Hindlimb muscle (tissue), 1 donor: Measurements from ENCODE around the gene NR1I2. TPM values are rescaled to one million over a fixed set of nuclear protein-coding genes. Genes with fewer than 3 reads are reported as not detected.
A peak's percentile ranks its signal among the peaks of the same experiment; 100 is the strongest.

ENCODE experiments used
- DNase-seq: peaks from one replicate; pipeline ENCODE4 v3.0.0-alpha.2; 2013
- polyA plus RNA-seq: library from polyadenylated mRNA; unstranded; fragments of 120-200 nt; gene quantifications from one replicate; pipeline ENCODE4 v1.2.1, GENCODE V29; 2013; ENCODE audit not compliant: insufficient read length

The NR1I2 gene
- polyA plus RNA-seq, 1 donor: 0.43 TPM

DNA sequence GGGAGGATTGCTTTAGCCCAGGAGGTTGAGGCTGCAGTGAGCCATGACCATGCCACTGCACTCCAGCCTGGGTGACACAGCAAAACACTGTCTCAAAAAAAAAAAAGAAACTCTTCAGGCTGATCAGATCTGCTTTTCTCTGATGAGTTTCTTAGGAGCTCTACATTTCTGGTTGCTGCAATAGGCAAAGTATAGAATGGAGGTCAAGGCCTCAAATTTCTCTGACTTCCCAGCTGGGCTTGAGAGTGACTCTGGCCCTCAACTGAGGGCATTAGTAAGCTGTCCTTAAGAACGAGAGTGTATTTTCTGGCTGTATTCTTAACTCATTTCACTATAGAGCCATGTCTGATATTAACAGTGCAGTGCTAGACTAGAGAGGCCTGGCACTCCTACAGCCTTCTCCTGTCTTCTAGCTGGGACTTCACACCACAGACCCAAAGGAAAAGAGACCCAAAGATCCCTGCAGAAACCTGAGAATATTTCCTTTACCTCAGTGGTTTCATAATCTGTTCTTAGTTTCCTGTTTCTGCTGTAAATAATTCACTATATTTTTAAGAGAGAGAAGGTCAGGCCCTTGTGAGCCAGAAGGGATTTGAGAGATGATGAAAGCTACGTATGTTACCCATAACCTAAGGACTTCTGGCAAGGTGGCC lies 2.0 kb upstream of the NR1I2 start:
- DNase-seq: no peak

- DNase-seq: no peak
Observed at GRCh38 chr3:119782460-119782859, 559 bp downstream of the NR1I2 start.

DNA sequence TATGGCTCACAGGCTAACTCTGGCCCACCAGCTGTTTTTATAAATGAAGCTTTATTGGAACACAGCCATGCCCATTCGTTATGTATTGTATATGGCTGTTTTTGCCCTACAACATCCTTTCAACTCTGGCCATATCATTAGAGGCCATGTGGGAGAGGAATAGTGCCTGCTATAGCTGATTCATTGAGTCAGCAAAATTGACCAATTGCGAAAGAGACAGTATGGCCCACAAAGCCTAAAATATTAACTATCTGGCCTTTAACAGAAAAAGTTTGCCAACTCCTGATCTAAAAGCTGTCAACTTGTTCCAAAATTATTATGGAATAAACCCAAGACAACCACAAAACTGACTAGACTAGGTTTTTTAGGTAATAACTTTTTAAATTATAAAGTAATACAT lies 1.4 kb downstream of the NR1I2 start:
- DNase-seq: no peak

GRCh38 chr3:119783883-119784282 lies 2.0 kb downstream of the NR1I2 start:
- no peak for DNase-seq

- DNase-seq: no peak
Observed at GRCh38 chr3:119786409-119786808, 4.5 kb downstream of the NR1I2 start.

GRCh38 chr3:119790369-119790768 lies 8.5 kb downstream of the NR1I2 start:
- DNase-seq: no peak

- no peak for DNase-seq
Observed at GRCh38 chr3:119792270-119792669, 10.4 kb downstream of the NR1I2 start.

- no peak for DNase-seq
Observed at GRCh38 chr3:119794401-119794800, 12.5 kb downstream of the NR1I2 start.

DNA sequence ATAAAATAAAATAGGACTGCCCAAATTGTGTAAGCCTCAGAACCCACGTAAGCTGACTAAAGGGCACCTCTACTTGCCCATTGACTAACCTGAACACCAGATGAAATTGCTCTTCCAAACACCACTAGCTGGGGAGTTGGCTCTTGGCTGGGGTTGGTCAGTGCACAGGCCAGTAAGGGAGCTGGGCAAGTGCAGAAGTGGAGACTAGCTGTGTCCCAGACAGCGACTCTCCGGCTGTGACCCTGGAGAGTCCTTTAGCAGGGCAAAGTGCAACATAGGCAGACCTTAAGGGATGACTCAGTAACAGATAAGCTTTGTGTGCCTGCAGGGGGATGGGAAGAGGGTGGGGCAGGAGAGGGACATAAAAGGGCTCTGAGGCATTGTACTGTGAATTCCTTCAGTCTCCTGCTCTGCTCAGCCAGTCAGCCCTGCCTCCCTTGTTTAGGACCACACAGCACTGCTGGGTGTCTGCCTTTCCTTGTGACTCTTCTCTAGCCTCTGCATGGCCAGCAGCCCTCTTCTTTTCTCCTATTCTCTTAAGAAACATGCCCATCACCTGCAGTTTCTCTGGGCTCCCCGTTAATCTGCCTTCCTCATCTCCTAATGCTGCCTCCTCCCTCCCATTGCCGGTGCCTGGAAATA lies 13.2 kb downstream of the NR1I2 start:
- no peak for DNase-seq

DNA sequence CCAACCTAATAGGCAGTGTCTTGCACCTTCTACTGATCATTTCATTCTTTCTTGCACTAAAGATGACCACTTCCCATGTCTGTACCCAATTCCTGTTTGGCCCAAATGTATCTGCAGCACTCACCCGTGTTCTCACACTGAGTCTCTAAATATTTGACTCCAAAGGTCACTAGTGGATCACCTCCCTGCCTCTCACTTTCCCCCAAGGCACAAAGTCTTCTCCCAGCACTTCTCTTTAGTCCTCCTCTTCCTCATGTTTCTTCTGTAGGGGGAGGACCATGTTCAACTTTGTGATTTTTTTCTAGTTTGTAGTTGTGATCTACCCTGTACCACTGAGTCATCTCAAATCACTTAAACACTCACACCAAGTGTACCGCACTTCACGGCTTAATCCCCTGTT lies 13.9 kb downstream of the NR1I2 start:
- no peak for DNase-seq

DNA sequence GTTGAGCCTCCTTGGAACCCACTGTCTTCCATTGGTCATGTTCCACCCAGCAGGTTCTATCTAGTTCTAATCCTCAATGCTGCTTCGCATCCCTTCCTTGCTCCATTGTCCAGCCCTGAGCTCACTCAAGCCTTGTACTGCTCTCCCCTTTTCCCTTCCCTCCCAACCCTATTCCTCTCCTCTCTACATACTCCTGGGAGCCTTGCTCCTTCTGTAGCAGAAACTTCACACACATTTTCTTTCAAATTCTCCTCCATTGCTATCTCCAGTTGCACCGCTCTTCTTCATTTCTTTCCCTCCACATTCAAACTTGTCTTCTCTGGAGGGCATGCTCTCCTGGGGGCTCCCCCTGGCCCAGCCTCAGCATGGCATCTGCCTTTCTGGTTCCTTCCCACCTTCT lies 14.5 kb downstream of the NR1I2 start:
- DNase-seq: no peak

DNA sequence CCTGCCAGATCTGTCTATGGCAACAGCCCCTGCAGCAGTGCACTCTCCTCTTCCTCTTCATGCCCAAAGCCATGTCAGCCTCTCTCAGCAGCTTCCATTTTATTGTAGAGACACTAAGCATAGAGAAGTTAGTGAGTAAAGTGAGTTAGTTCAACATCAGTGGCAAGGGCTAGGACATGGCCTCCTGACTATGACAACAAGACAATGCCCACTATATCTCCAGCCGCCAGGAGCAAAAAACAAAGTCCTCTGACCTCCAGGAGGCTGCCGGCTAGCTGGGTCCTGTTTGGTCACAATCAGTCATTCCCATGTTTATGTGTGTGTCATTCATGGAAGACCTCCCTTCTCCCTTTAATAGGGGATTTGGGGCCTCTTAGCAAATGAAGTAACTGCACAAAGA lies 14.9 kb downstream of the NR1I2 start:
- DNase-seq: no peak

- no peak for DNase-seq
Observed at GRCh38 chr3:119800844-119801243, 18.9 kb downstream of the NR1I2 start.

DNA sequence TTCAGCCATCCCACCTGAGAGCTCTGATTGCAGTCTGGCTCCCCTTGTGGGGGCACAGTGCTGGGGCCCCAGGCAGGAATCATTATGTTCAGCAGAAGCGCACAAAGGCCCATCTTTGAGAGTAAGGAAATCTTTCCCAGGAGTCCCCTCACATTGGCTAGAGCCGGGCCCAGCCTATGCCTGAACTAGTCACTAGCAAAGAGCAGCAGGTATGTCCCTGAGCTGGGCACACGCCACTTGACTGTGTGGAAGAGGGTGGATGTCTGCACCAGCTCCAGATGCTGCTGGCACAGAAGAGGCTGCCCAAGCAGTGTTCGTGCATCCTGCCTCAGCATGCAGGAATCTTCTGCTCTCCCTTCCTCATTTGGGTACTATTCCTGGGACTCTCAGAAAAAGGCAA lies 26.3 kb downstream of the NR1I2 start:
- no peak for DNase-seq

DNA sequence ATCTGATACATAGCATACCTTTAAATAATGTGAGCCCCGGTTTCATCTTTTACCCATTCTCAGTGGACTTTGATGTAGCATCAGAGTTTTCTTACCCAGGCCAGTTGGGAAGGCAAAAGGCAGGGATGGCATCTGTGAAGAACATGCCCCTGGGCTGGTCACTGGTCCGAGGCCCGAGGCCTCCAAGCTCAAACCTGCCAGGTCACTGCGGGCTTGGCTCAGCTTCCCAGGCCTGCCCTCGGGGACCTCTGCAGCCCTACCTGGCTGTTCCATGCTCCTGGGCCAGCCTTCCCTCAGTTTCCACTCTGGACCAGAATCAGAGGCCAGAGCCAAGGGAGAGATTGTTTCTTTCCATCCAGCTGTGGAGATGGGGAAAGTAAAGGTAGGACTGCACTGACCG lies 26.9 kb downstream of the NR1I2 start:
- no peak for DNase-seq

GRCh38 chr3:119809249-119810017 lies 27.5 kb downstream of the NR1I2 start:
- no peak for DNase-seq

- peak; percentile 19 for DNase-seq
Observed at GRCh38 chr3:119810018-119810435, 28.1 kb downstream of the NR1I2 start.

DNA sequence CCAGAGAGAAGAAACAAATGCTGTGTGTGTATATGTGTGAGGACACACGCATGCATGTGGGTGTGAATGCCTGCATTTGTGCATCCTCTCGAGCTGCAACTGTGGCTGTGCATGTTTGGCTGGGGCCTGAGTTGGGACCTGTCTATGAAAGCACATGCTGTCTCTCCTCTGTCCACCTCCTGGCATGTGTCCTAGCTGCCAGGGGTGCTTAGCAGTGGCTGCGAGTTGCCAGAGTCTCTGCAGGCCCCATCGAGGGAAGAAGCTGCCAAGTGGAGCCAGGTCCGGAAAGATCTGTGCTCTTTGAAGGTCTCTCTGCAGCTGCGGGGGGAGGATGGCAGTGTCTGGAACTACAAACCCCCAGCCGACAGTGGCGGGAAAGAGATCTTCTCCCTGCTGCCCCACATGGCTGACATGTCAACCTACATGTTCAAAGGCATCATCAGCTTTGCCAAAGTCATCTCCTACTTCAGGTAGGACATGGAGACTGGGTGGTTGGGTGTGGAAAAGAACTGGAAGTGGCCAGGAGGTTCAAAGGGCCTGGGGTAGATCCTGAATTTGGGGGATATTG lies 30.7 kb downstream of the NR1I2 start:
- no peak for DNase-seq

GRCh38 chr3:119815716-119816115 lies 33.8 kb downstream of the NR1I2 start:
- no peak for DNase-seq

GRCh38 chr3:119817071-119817470 lies 35.2 kb downstream of the NR1I2 start:
- no peak for DNase-seq

DNA sequence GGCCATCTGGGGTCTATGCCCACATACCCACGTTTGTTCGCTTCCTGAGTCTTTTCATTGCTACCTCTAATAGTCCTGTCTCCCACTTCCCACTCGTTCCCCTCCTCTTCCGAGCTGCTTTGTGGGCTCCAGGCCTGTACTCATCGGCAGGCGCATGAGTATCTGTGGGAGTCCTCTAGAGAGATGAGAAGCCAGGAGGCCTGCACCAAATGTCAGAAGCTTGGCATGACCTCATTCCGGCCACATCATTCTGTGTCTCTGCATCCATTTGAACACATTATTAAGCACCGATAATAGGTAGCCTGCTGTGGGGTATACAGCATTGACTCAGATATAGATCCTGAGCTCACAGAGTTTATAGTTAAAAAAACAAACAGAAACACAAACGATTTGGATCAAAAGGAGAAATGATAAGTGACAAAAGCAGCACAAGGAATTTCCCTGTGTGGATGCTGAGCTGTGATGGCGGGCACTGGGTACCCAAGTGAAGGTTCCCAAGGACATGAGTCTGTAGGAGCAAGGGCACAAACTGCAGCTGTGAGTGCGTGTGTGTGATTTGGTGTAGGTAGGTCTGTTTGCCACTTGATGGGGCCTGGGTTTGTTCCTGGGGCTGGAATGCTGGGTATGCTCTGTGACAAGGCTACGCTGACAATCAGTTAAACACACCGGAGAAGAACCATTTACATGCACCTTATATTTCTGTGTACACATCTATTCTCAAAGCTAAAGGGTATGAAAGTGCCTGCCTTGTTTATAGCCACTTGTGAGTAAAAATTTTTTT lies 35.9 kb downstream of the NR1I2 start:
- DNase-seq: no peak

DNA sequence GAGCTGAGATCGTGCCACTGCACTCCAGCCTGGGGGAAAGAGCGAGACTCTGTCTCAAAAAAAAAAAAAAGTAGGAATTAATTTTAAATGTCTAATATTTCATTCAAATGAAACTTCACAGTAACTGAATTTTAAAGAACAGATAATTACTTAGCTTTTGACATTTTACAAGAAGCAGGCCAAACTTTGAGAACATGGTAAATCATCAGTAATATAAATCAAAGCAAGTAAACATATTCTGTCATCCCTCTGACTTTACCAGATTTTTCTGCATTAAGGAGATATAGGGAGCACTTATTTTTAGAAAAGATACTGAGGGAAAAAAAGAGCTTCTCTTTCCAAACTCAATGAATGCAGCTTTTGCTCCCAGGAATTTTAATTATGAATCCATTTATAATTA lies 37.0 kb downstream of the NR1I2 start:
- DNase-seq: no peak

DNA sequence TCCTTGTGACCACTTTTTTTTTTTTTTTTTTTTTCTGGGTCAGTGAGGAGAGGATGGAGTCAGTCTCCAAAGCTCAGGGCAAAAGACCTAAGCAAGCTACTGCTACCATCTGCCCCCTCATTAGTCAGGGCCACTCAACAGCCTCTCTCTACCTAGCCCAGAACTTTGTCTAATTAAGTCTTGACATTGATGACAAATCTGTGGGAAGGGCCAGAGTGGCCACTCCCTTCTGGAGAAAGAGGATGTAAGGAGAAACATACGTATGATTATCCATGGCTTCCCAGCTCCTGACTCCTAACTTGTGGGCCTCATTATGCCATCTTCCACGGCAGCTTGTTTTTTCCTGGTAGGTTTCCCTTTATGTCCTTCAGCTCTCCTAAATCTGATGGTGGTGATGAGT lies 37.9 kb downstream of the NR1I2 start:
- no peak for DNase-seq
